Type B pancreatic cell (in vitro differentiated cells): ENCODE results near the gene LSM12. TPM values are rescaled to one million over a fixed set of nuclear protein-coding genes. Genes with fewer than 3 reads are reported as not detected.

Source experiments
- DNase-seq: peaks from one replicate; pipeline ENCODE4 v3.0.0; 2021; ENCODE audit warnings: mixed read lengths; ENCODE audit not compliant: unreplicated experiment; ENCODE audit errors: extremely low spot score
- H3K27ac Mint-ChIP-seq: 2 replicates; pipeline ENCODE4 v1.8.0; 2021; ENCODE audit warnings: mild to moderate bottlenecking, mixed read lengths
- H3K27me3 Mint-ChIP-seq: 2 replicates; pipeline ENCODE4 v1.8.0; 2021; ENCODE audit warnings: mixed read lengths
- H3K36me3 Mint-ChIP-seq: 2 replicates; pipeline ENCODE4 v1.8.0; 2021; ENCODE audit warnings: mixed read lengths
- H3K4me1 Mint-ChIP-seq: one replicate; pipeline ENCODE4 v1.8.0; 2021; ENCODE audit warnings: mixed read lengths; ENCODE audit not compliant: unreplicated experiment
- H3K4me3 Mint-ChIP-seq: 2 replicates; pipeline ENCODE4 v1.8.0; 2021; ENCODE audit warnings: mild to moderate bottlenecking, mixed read lengths
- H3K9me3 Mint-ChIP-seq: 2 replicates; pipeline ENCODE4 v1.8.0; 2021; ENCODE audit warnings: mixed read lengths
- CTCF ChIP-seq: fragments of 200-600 bp; sonication (generic); conservative IDR thresholded peaks from 2 replicates; pipeline ENCODE4 v1.5.0; 2021; ENCODE audit warnings: antibody characterized with exemption, mild to moderate bottlenecking
- total RNA-seq: library from RNA; stranded (reverse); gene quantifications from 2 replicates; pipeline ENCODE4 v1.2.1, GENCODE V29; 2021; ENCODE audit warnings: low replicate concordance

Gene LSM12
- total RNA-seq, 1 donor from 2014 or later = 50.6 TPM

DNA sequence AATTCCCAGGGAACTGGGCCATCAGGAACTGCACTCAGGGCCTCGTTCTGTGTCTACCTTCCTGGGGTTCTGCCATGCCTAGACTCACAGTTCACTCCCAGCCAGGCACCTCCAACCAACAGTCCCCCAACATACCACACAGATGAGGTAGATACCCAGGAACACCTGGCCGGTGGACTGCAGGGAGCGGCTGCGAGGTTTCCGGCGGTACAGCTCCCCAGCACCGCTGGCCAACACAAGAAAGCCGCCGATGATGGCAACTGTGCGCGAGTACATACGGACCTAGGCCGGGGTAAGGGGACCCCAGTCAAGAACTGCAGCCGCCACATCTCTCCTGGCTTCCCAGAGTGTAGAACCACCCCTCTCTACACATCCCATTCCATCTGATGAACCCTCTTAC, 53.6 kb downstream of the LSM12 start:
- no peak for TF ChIP-seq CTCF
- no peak for DNase-seq
- peaks cover 2% of the 10 kb centered on the region for H3K27me3 Mint-ChIP-seq
- no peak overlapping the region for H3K27ac Mint-ChIP-seq
- peaks cover 16% of the 10 kb centered on the region for H3K4me1 Mint-ChIP-seq
- peaks cover 13% of the 10 kb centered on the region for H3K36me3 Mint-ChIP-seq
- no peaks in the 10 kb centered on the region for H3K9me3 Mint-ChIP-seq
- H3K4me3 Mint-ChIP-seq = peak overlapping the region; percentile 71

- Mint-ChIP-seq H3K36me3 (peaks cover 13% of the 10 kb centered on the region), H3K9me3 (no peaks in the 10 kb centered on the region), H3K27ac (no peak overlapping the region), H3K27me3 (peaks cover 4% of the 10 kb centered on the region), H3K4me1 (peaks cover 18% of the 10 kb centered on the region), H3K4me3 (peak overlapping the region; percentile 71)
- no peak for TF ChIP-seq CTCF
- DNase-seq = no peak
These were observed 54.1 kb downstream of the LSM12 start for GRCh38 chr17:44012391-44012790.

GRCh38 chr17:44011876-44012275, 54.6 kb downstream of the LSM12 start:
- Mint-ChIP-seq H3K4me1 (peaks cover 18% of the 10 kb centered on the region), H3K36me3 (peaks cover 13% of the 10 kb centered on the region), H3K9me3 (no peaks in the 10 kb centered on the region), H3K27me3 (peaks cover 6% of the 10 kb centered on the region), H3K4me3 (no peak overlapping the region), H3K27ac (peak overlapping the region; percentile 46)
- DNase-seq = no peak
- TF ChIP-seq CTCF = no peak

DNA sequence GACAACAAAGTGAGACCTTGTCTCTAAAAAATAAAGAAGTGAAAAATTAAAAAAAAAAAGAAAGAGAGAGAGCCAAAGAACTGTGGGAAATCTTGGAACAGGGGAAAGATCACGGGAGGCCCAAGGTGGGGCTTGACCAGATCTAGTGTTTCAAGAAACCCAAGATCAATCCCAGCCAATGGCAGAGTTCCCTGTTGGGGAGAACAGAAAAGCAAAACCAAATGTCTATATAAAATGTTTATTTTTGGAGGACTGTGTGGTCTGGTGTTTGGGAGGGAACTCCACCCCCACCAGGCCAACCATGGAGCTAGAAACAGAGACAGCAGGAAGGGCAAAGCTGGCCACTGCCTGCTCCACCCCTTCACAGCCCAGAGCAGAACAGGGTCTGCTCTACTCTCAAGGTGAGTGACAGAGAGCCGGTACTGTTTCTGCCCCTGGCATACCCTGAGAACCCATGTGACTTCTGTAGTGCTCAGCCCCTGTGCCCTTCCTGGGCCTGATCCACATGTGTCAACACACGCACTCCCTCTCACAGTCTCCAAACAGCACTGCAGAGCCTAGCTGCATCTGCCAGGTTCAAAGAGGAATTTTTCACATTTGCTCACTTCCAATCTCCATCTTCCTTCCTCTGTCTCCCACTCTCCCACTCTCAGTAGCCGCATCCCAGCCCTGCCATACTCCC, 55.4 kb downstream of the LSM12 start:
- H3K4me3 Mint-ChIP-seq = peak overlapping the region; percentile 59

DNA sequence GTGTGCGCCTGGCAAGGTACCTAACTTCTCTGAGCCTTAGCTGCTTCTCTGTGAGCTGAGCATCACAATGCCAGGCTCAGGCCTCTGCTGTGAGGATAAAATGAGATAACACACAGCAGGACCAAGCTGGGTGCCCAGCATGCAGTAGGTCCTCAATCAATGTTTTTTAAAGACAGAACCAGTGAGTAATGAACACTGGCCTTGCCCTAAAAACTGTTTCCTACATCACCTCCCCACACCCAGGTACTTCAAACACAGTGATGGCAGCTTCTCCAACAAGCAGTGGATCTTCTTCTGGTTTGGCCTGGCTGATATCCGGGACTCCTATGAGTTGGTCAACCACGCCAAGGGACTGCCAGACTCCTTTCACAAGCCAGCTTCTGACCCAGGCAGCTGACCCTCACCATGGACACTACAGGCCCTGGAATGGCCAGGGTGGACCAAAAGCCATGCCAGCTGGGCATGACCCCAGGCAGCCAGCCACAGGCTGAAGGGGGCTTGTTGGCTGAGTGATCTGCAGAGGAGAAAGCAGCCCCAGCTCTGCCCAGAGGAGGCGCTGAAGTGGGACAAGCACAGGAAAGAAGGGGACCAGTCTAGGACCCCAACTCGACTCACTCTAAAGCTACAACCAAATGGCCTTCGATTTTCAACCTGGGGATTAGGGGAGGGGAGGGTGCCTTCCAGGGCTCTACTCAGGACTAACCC, 58.1 kb downstream of the LSM12 start:
- peaks cover 36% of the 10 kb centered on the region for H3K27me3 Mint-ChIP-seq
- no peaks in the 10 kb centered on the region for H3K9me3 Mint-ChIP-seq
- peaks cover 18% of the 10 kb centered on the region for H3K4me1 Mint-ChIP-seq
- H3K27ac Mint-ChIP-seq = peak overlapping the region; percentile 51
- peaks cover 9% of the 10 kb centered on the region for H3K36me3 Mint-ChIP-seq
- peak overlapping the region; percentile 90 for H3K4me3 Mint-ChIP-seq
- no peak for TF ChIP-seq CTCF
- no peak for DNase-seq

More for the DNA sequence above, 55.4 kb downstream of the LSM12 start:
- Mint-ChIP-seq H3K4me1 (peaks cover 22% of the 10 kb centered on the region), H3K9me3 (no peaks in the 10 kb centered on the region), H3K27me3 (peaks cover 14% of the 10 kb centered on the region), H3K27ac (peak overlapping the region; percentile 46), H3K36me3 (peaks cover 13% of the 10 kb centered on the region)
- no peak for DNase-seq
- no peak for TF ChIP-seq CTCF
